ENCODE results near the gene SLC26A5.
"Not testable (repeated sequence)": the region's sequence is repeated elsewhere in the genome, so short reads cannot be mapped to it uniquely, and the experiment has no call there.

The SLC26A5 gene

DNA sequence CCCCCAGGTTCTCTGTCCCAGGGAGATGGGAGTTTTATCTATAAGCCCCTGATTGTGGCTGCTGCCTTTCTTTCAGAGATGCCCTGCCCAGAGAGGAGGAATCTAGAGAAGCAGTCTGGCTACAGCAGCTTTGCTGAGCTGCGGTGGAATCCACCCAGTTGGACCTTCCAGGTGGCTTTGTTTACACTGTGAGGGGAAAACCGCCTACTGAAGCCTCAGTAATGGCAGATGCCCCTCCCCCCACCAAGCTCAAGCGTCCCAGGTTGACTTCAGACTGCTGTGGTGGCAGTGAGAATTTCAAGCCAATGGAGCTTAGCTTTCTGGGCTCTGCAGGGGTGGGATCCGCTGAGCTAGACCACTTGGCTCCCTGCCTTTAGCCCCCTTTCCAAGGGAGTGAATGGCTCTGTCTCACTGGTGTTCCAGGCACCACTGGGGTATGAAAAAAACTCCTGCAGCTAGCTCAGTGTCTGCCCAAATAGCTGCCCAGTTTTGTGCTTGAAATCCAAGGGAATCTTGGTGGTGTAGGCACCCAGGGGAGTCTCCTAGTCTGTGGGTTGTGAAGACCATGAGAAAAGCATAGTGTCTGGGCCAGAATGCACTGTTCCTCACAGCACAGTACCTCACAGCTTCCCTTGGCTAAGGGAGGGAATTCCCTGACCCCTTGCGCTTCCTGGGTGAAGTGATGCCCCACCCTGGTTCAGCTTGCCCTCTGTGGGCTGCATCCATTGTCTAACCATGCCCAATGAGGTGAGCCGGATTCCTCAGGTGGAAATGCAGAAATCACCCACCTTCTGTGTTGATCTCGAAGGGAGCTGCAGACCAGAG lies 40.0 kb downstream of the SLC26A5 start:
- not testable (repeated sequence) for DNase-seq (ENCODE audit: low spot score)

DNA sequence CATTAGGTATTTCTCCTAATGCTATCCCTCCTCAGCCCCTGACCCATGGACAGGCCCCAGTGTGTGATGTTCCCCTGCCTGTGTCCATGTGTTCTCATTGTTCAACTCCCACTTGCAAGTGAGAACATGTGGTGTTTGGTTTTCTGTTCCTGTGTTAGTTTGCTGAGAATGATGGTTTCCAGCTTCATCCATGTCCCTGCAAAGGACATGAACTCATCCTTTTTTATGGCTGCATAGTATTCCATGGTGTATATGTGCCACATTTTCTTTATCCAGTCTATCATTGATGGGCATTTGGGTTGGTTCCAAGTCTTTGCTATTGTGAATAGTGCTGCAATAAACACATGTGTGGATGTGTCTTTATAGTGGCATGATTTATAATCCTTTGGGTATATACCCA lies 46.3 kb downstream of the SLC26A5 start:
- DNase-seq (ENCODE audit: low spot score): not testable (repeated sequence)

DNA sequence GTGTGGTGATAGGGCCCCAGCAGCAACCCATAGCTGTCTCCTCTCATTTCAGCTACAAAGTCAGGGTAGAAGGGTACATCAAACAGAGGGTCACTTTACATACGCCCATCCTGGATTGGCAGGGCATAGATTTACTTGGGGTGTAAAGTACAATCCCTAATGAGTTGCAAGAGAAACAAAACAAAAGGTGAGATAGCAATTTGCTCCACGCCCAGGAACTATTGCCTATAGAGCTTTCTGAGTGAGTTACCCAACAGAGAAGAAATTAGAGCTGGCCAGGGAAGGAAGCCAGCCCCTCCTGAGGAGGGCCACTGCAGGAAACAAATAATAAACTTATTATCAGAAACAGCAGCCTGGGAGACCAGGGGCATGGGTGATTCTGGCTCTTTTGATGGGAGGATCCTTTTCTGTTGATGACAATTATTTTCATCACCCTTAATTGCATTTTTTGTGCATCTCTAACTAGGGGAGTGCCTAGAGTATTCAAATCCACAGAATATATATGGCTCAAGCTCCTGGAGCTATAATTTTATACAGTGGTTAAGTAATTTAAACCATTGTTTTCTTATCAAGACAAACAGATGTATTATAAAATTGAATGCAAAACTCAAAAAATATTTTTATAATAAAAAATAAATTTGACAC lies 47.4 kb downstream of the SLC26A5 start:
- DNase-seq (ENCODE audit: low spot score): no peak

DNA sequence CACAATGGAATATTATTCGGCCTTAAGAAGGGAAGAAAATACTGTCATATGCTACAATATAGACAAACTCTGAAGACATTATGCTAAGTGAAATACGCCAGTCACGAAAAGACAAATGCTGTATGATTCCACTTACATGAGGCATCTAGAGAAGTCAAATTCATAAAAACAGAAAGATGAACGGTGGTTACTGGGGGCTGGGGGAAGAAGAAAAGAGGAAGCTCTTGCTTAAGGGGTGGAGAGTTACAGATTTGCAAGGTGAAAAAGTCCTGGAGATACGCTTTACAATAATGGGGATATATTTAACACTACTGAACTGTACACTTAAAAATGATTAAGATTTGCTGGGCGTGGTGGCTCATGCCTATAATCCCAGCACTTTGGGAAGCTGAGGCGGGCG lies 49.5 kb downstream of the SLC26A5 start:
- no peak for DNase-seq (ENCODE audit: low spot score)

DNA sequence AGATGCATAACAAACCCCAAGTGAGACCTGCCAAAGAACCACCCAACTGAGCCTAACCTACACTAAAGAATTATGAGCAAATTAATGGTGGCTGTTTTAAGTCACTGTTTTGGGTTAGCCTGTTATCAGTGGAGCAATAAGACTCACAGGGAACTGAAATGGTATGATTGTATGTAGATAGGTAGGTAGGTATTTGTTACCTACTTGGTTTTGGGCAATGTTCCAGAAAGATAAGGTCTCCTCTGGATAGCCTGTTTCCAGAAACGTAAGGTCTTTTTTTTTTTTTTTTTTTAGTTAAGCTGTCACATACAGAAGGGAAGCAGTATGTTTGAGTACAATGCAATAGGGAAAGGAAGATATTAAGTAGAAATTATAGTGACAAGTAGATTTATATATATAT lies 50.9 kb downstream of the SLC26A5 start:
- no peak for DNase-seq (ENCODE audit: low spot score)

DNA sequence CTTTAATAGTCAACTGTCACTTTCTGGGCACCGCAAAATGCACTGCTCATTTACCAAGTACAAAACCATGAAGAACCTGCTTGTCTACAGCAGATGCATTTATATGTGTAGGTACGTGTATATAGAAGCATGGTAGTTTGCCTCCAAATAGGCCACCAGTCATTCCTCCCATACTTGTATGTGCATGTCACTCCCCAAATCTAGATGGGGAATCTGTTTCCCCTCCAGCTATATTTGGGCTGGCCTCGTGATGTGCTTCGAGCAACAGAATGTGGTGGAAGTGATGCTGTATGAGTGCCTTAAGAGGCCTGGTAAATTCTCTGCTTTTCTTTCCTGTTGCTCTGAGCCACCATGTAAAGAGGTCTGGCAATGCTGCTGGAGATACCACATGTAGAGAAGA lies 51.4 kb downstream of the SLC26A5 start:
- no peak for DNase-seq (ENCODE audit: low spot score)

DNA sequence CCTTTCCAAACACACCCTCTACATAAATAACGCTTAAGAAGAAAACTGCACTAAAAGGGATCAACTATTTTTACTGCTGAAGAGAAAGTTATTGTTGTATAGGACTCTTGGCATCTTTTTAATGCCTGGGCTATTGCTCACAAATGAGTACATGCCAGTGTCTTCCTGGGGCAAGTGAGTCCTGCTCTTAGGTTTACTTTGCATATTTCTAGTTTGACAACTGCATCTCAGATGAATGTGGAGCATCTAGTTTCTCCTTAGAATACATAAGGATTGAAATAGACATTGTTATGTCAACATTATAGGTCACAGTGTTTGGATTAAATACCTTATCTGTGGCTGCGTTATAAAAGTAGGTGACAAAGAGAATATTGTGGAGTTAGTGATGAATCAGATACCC lies 54.0 kb downstream of the SLC26A5 start:
- no peak for DNase-seq (ENCODE audit: low spot score)

DNA sequence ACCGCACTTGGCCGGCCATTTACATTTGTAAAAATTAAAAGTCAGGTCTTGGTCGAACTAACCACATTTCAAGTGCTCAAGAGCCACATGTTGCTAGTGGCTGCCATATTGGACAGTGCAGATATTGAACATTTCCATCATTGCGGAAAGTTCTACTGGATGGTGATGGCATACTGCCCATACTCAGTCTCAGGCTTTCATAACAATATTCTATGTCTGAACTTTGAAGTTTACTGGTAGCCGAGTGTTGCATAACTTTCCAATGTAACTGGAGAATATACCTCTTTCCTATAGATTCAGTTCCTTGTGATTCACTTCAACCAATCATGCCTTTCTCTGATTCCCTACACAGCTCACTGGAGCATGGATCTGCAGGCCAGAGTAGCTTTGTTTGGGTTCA lies 54.9 kb downstream of the SLC26A5 start:
- no peak for DNase-seq (ENCODE audit: low spot score)

DNA sequence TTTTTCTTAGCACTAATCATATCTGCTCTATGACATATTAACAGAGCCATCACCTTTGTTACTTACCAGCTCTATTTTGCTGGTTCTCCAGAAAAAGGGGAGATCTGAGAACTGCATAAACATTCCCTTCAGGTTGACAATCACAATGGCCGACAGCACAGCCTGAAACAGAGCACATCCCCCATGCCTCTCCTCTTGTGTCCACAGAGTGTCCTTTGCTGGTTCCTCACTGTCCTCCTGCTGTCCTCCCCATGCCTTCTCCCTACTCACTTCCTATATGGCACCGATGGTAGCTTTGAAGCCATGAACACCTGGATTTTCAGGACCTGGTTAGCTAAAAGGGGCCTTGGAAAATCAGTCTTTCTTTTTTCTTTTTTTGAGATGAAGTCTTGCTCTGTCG lies 56.7 kb downstream of the SLC26A5 start:
- DNase-seq (ENCODE audit: low spot score): no peak

DNA sequence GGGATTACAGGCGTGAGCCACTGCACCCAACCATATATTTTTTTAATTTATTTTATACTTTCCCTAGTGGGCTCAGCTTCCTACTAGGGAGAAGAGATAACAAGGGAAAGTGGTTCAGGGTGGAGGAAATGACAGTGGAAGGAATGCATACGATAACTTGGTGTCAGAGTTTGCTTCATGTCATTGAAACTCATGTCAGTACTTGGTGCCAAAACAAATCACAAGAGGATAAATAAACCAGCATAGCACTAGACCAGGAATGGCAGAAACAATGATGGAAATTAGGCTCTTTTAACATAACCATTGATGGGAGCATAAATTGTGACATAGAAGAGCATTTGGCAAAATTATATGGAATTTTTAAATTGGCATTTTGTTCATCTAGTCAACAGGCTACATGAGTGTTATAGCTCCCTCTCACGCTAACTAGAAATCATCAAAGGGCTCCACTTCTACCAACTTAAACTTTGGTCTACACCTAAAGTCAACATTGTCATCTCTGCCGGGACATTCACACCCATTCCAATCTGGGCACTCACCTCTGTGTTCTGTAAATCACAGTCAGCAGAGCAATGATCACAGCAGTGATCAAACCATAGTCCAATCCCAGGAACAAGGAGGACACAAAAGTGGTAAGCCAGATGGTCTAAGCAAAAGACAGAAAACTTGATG lies 57.4 kb downstream of the SLC26A5 start:
- DNase-seq (ENCODE audit: low spot score): no peak

DNA sequence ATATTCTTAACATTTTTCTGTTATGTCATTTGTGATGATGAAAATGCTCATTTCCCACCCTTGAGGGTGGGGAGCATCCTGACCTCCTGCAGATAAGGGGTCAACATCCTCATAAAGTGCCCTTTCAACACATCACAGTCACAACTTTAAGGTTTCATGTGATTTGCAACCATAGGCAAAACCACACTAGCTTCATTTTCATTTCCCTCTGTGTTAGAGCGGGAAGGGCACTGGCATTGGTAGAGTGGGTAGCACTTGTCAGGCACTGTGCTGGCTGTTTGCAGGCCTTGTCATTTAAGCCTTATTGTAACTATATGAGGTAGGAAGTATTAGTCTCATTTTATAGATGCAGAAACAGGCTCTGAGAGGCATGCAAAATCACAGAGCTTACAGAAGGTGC lies 58.8 kb downstream of the SLC26A5 start:
- no peak for DNase-seq (ENCODE audit: low spot score)

DNA sequence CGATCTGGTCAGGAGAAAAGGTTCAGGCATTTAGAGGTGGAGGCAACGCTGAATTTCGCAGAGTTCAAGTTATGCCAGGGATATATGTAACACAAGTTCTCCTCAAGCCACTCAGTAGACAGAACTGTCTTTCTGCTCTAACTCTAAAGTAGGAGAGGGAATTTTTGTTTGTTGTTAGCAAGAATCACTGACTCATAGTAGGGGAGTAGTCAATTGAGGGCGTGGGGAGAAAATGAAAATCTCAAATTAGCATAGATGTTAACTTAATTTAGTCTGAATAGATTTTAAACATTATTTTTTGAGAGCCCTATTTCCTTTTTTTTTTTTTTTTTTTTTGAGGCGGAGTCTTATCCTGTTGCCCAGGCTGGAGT lies 64.0 kb downstream of the SLC26A5 start:
- no peak for DNase-seq (ENCODE audit: low spot score)

DNA sequence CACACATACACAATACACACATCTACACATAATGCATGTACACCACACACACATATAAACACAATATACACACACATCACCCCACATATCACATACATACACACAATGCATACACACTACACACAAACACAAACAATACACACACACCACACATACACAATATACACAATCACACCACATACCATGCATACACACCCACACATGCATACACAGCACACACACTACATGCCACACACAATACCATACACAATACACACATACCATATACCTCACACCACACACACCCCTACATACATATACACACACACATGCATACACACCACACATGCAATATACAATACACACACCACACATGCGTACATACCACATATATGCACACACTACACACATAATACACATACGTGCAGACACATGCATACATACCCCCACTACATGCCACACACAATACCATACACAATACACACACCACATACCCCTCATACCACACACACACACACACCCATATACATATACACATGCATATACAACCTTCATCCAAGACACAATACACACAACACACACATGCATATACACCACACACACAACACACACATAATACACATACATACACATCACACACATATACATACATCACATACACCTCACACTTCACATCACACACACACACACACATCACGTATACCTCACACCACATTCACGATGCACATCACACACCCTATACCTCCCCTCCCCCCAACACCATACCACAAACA lies 64.6 kb downstream of the SLC26A5 start:
- DNase-seq (ENCODE audit: low spot score): no peak

DNA sequence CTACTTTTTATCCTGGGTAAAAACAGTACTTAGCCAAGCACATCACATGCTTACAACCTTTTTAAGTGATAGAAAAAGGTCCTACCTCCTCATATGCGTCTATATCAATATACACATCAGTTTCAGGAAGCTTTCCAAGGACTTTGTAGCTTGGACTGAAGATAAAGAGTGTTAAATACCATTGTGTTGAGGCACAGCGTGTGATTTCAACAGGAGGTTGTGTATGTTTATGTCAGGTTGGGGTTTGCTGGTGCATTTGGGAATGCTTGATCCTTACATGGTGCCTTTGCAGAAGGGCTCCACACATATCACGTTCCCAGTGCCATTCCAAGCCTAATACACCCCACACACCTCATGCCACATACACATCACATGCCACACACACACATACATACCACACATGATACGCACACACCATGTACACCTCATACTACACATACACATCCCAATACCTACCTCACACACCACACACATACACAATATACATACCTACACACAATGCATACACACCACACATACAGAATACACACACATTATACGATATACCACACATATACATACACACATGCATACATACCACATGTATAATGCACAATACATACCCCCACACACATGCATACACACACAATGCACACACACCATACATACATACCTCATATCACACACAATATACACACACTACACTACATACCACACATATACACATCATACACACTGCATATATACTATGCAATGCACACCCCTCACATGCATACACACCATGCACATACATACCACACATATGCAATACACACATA lies 65.4 kb downstream of the SLC26A5 start:
- no peak for DNase-seq (ENCODE audit: low spot score)

DNA sequence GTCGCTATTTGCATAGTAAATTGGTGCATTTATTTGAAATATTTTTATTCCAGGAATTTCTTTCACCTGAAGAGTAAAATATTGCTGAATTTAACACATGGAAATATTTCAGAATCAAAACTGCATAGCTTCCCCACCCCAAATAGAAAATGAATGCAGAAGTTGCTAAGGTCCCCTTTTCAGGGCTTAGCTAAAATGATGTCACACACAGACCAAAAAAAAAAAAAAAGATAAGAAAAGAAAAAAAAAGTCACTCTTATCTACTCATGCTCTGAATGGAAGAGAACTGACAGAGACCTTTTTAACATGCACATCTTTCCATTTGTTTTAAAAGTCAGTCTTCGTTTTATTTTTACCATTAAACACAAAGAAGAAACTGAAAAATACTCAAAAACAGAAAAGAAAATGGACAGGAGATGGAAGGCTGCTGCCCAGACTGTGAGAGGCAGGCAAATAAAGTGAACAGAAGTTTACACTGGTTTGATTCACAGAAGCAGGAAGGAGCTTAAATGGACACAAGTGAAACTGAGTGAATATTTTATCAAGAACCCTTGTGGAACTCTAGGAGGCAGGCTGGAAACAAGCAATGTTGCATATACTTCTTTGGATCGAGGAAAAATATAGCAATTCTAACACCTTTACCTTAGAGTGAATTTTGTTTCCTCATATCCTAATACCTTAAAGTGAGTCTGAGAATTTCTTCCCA lies 66.6 kb downstream of the SLC26A5 start:
- no peak for DNase-seq (ENCODE audit: low spot score)

DNA sequence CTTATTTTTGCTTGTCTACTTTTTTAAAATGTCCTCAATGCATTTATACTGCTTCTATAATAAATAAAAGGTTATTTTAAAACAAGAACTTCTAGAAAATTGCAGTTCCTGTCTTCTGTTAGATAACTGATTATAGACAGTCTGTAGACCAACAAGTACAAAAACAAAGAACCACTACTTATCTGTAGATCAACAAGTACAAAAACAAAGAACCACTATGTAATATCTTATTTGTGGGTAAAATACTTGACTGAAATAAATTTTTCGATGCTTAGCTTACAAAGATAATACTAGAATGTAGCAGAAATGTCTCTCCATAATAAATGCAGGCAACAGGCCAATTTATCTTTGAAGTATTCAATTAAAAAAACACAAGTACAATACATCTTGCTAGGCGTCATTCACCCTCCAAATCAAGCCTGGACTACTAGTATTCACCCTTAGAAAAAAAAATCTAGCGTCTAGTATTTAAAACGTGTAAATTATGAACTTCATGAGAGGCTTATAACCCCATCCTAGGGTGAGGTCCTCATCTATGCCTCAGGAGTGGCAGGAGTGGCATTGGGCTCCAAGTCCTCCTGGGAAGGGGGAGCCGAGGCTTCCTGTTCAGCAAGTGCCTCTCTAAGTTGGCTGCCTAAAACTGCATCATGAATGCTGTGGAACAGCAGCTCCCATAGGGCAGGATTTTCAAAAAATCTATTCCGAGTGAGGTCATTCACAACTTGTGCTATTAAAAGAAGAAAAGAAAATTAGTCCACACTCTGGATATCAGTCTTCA lies 72.0 kb downstream of the SLC26A5 start:
- no peak for DNase-seq (ENCODE audit: low spot score)

DNA sequence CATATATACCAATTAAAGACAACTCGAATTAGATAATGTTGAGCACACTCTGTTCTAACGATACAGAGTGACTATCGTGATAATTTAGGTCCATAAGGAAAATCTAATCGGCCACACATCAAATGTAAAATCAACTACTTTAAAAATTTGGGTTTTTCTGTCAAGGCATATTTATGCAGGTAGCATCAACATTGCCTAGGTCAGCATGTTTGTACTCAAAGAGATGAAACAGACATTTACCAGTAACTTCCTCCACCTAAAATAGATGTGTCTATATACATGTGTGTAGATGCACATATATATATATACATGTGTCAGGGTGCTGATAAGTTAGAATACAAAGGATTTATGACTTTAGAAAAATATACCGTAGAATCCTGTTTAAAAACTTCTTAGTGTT lies 76.6 kb downstream of the SLC26A5 start:
- DNase-seq (ENCODE audit: low spot score): no peak

DNA sequence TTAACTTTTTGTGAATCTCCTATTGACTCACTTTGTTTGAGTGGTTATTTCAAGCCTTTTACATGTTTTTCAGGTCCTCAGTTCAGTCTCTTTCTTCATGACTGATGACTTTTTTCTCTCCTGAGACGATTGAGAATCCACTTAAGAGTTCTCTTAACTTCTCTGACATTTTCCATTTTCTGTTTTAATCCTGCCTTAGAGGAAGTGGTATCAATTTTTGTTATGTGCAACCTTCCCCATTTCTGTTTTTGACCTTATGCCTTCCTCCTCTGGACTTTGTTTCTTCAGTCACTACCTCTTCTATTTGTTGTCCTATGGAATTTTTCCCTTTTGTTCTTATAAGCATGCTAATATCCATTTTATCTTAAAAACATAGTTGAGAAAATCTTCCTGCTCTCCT lies 96.2 kb downstream of the SLC26A5 start:
- no peak for DNase-seq (ENCODE audit: low spot score)

DNA sequence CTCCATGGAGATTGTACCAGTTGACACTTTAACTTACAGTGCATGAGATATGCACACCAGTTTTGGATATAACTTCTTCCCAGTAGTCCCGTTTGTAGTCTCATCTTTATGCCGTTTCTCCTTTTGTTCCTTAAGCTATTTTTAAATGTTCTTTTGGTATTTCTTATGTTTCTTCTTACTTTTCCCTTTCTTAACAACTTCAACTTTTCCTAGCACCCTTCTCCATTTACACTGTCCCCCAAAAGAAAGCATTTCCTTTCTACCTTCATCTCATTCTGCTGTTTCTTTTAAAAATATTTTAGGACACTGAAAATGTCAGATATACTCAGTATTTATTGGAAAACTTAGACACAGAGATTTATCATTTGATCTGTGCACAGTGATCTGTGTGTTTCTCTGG lies 97.0 kb downstream of the SLC26A5 start:
- no peak for DNase-seq (ENCODE audit: low spot score)

DNA sequence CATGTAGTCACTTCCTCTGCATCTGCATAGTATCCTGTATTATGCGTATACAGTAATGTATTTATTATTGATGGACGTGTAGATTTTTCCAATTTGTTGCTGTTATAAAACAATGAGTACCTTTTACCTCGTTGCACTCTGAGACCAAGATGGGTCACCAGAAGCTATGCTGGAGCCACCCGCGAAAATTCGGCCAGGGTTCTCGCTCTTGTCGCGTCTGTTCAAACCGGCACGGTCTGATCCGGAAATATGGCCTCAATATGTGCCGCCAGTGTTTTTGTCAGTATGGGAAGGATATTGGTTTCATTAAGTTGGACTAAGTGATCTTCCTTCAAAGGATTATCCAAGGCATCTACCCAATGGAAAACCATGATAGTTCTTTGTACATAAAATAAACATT lies 97.6 kb downstream of the SLC26A5 start:
- DNase-seq (ENCODE audit: low spot score): no peak

All from ecto neural progenitor cell (in vitro differentiated cells).